ENCODE data around the gene CORO1C. TPM values are rescaled to one million over a fixed set of nuclear protein-coding genes. Genes with fewer than 3 reads are reported as not detected.
A peak's percentile ranks its signal among the peaks of the same experiment; 100 is the strongest.

The CORO1C gene
- total RNA-seq, 1 donor from 2014 or later, result 39.2 TPM

DNA sequence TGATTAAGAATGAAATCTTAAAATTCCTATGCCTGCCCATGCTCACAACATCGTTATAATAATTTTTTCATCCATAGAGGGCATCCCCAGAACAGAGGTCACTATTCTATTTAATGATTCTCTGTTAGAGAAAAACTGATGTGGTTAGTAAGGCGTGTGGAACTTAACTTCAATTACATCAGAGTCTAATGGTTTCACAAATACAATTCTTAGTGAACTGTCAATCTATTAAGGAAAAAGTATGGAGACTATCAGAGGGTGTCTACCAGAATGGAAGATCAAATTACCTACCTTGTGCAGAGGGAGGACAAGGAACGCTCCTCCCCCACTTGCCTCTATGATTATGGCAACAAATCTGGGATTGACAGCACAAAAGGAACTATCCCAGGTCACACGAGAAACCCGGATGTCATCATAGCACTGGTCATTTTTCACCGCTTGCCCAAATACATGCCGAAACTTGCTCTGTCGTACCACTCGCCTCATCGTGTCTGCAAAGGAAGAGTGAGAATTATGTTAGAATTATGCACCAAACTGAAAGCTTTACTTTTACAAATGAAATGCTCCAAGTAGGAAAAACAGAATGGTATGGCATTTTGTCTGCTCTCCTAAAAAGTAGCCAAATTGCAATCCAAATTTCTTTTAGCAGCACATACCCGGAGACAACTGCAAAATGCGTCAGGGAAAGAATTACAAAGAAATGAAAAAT lies 30.3 kb downstream of the CORO1C start:
- ATAC-seq (no peak), DNase-seq (ENCODE audit: low spot score) (no peak)

DNA sequence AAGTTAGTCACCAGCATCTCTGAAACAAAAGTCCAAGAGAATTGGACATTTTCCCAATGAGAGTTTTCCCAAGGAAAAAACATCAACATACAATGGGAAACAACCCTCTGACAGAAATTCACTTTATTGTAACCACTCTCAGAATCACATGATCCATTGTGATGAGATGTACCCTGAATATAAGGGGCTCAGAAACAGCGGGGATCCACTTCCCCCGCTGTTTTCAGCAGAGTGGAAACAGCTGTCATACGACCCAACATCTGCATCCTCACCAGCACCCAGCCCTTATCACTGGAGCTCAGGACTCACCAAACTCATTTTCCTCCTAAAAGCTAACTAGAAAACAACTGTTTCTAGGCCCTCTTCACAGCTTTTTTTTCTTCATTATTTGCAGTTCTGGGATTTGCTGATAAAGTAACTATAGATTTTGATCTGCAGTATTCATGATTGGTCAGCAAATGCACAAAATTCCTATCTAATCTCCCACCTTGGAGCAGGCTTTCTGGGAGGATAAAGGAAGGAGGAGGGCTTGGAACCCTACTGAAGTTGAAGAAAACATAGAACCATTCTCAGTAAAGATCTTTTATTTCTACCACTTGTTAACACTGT lies 31.3 kb downstream of the CORO1C start:
- DNase-seq (ENCODE audit: low spot score) (no peak), ATAC-seq (no peak)

DNA sequence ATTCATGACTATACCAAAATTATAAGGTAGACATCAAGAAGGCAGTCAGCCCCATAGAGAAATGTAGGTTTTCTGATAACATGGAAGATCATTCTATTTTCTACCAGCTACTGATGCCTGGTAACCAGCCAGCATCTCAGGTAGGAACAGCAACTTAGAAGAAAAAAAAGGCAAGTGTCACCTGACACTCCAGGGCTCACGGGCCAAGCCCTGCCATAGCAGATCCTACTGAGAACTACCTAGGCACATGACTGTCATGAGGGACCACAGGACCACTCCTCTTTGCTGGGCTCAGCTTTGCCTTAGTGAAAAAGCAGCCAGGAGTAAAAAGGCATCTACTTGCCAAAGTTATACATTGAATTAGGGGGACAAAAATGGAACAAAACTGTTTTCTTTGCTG lies 33.4 kb downstream of the CORO1C start:
- no peak for DNase-seq (ENCODE audit: low spot score)
- ATAC-seq, result no peak

DNA sequence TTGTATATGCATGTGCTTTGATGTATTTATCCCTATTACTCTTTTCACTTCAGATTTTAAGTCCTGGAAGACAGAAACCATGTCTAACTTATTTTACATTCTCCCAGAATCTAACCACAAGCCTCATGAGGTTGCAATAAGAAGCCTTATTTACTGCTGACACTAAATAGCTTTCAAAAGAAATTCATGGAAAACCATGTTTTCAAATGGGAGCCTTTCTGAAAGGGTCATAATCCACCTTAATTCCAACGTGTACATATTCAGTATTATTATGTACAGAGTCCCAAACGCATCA lies 34.4 kb downstream of the CORO1C start:
- no peak for ATAC-seq

DNA sequence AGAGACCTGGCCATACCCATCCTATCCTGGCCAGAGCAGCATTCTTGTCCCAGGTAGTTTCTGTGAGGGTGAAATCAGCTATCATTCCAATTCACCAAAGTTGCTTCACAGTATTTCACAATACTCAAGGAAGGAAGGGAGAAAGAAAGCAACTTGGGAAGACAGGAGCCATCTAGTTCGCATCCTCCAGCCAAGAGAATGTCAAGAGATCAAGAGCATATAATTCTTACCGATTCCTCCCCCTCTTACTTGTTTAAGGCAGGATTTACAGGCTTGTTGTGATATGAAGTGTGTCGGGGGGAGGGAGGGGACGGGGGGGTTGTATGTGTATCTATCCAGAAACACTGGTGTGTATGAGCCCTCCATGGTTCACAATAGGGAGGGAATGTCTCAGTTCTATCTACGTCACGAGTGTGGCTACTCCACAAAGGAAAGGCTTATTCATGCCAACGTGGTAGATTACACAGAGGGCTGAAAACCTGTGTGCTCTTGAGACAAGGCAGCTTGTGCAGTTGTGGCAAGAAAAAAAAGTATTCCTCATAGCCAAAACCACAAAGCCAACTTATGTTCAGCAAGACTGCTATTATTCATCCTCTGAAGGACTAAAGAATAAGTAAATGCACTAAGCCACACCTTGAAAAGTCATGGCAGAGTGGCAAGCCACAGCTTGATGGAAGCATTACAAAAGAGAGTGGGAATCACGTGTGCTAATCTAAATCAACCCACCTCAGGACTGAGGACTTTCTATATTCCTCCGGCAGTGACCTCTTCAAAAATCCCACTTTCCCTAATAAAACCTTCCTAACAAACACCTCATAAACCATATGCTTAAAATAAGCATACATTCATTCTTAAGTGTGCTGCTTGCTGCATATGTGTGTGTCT lies 35.0 kb downstream of the CORO1C start:
- ATAC-seq (no peak), DNase-seq (ENCODE audit: low spot score) (no peak)

More for the DNA sequence above, 34.4 kb downstream of the CORO1C start:
- no peak for DNase-seq (ENCODE audit: low spot score)

DNA sequence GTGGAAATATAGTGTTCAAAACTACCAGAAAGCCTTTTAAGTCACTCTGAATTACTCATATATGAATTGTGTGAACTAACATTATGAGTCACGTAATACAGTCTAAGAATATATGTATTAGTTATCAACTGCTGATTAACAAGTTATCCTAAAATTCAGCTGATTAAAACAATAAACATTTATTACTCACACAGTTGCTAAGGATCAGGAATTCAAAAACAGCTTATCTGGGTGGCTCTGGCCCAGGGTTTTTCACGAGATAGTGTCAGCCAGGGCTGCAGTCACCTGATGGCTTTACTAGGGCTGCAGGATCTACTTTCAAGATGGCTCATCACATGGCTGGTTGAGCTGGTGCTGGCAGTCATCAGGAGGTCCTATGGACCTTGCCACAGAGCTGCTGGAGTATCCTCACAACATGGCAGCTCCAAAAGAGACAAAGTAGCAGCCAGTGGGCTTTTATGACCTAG lies 36.5 kb downstream of the CORO1C start:
- DNase-seq (ENCODE audit: low spot score) (no peak), ATAC-seq (no peak)

DNA sequence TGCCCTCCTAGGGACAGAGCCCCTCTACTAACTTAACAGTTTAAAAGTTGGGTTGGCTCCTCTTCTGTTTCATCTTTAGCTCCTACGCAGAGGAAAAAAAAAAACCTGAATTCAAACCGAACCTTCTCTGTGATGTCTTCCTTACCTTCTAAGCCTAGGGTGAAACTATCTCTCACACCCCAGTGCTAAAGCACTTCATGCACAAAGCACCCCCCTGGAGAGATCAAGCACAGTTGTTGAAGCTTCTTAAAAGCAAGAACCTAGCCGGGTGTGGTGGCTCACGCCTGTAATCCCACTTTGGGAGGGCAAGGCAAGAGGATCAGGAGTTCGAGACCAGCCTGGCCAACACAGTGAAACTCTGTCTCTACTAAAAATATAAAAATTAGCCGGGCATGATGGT lies 37.6 kb downstream of the CORO1C start:
- DNase-seq (ENCODE audit: low spot score), result no peak
- ATAC-seq, result no peak

DNA sequence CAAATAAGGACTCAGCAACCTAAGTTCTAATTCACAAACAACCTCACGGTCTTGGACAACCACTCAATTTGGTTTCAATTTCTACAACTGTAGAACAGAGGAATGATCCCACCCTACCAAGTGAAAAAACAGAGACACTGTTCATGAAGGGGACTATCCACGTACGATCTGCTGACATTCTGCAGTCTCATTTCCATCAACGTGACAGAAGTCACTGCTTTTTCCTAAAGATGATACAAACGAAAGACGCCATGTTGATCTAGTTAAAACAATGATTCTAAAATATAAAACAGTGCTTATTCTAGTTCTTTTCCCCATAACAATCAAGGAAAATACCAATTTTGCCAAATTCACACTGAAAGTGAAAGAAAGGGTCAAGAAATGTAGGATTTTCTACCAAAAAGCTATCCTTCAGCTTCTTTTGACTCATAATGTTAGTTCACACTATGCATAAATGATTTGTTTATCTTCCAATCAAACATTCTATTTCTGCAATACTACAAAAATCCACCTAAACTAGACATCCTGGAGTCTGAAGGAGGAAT lies 38.1 kb downstream of the CORO1C start:
- DNase-seq (ENCODE audit: low spot score), result no peak
- ATAC-seq, result no peak

DNA sequence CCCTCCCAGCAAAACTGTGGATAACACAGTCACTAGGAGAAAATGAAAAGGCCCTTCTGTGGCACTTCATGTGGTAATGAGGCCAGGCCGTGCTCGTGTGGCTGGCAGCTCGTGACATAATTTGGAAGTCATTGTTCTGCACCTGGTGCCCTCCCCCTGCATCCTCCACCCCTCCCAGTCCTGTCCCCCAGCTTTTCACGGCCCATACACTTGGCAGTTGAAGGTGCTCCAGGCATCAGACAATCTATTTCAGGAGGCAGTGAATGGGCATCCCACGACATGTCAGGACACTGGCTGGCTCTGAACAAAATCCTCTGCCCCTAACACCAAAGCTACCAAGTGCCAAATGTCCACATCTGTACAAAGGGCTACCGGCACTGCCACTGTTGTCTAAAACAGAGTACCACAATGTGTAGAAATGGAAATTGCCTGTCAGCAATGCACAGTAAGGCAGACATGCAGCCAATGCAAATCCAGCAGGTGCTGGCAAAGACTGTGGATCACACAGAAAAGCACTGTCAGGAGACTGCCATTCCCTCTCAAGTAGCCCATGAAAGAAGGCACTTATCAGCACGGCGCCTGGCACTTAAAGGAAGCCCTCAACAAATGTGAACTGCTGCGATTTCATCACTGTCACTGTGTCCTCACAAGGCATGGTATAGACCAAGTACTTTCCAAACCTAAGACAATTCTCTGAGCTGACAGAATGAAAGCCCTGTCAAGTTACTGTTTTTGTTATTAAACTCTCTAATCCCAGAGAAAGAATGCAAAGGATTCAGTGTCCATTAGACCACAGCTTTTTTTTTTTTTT lies 39.1 kb downstream of the CORO1C start:
- no peak for DNase-seq (ENCODE audit: low spot score)
- ATAC-seq, result peak; percentile 9

DNA sequence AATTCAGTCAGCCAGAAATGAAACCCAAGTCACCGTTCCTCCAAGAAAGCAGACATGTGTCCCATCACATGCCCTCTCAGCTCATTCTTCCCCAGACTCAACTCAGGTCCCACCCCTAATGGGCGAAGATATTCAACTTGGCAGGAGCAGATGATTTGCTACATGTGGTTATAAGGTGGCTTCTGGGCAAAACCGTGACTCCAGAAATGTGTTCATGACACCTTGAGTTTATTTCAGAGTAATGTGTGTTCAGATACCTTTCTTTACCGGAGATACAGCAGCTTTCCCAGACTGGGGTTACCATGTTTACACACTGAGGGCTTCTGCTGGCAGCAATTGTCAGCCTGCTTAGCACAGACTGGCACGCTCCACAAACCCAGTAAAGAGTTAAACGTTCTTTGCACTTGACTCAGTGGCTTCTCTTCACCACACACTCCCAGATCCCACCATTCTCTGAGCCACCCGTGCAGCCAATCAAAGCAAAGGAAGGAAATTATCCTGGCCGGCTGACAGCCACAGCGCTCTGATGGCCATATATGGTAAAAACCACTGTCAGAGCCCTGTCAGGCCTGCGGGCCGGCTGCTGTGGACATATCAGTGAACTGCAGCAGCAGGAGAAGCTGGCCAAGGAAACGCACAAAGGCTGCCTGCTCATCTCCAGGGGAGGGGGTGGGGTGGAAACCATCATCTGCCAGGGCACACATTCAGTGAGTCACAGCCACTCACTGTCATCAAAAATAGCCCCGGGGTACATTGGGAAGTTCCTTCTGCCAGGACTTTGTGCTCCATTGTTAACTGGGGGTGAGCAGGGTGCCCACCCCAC lies 39.9 kb downstream of the CORO1C start:
- ATAC-seq (peak; percentile 96), DNase-seq (ENCODE audit: low spot score) (peak; percentile 86)

DNA sequence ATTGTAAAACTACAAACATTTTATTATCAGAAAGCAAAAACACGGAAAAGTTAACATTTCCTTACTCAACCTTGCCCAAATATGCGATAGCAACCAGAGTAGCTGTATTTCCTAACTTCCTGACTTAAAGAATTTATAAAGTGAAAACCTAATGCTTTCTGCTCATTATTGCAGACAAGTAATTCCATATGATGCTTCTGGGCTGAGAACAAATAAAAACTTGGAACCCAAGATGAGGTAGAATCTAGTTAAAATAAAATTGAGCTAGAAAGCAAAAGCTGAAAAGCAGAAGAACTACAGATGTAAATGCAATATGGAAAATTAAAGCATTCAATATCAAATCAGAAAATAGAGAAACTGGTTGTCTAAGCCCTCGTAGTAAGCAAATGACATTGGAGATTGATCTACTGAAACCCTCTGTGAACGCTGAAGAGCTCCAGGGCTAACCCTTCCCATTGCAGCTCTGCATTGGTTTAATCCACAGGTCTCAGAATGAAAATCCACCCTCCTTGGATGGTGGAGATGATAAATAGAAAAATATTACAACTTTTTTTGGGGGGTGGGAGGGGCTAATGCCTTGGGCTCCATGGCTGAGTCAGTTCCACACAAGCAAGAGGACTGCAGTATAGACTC lies 40.7 kb downstream of the CORO1C start:
- no peak for DNase-seq (ENCODE audit: low spot score)
- no peak for ATAC-seq

DNA sequence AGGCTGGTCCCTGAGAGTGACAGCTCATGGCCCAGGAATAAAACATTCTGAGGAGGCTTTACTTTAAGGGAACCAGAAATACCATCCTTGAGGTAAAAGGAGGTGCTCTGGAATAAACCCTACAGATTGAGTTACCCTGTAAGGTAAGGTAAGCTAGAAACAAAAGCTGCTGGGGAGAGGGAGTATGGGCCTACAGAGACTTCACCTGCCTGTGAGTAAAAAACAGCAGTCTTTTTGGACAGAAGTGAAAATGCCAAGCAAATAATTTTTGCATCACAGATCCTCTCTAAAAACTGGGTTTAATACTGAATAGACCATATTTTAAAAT lies 41.2 kb downstream of the CORO1C start:
- ATAC-seq (no peak), DNase-seq (ENCODE audit: low spot score) (no peak)

DNA sequence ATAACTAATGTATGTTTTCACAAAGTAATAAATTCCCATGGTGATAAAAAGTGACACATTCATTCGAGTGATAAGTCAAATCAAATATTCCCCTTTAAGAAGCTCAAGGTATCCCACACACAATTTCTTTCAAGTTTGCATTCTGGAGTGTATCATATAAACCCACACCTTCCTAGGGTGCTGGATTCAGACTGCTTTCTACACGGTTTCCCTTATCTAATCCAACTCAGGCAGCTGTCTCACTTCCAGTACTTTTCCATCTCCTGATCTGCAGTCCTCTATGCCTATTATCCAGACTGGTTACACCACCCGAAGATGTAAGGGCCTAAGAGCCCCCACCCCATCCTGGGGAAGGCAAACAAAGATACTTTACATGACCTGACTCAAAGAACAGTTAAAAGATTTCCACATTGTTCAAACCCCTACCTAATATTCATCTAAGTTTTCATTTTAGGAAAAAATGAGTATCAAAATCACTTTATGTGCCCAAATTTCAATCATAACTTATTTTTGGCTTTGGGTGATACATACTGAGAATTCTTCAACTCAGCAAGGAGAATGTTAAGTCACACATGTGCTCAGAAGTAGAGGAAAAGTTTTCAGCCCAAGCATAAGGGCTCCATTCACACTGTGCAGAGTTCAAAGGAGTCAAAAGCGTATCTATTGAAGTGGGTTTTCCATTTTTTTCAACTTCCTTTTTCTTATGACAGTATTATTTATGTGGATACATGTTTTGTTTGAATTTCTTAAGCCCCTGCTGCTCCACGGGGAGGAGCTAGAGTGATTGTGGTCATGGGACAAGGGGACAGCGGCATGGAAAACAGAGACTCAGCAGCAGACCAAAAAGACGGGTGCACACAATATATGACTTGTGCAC lies 41.8 kb downstream of the CORO1C start:
- DNase-seq (ENCODE audit: low spot score) (no peak), ATAC-seq (peak; percentile 8)

DNA sequence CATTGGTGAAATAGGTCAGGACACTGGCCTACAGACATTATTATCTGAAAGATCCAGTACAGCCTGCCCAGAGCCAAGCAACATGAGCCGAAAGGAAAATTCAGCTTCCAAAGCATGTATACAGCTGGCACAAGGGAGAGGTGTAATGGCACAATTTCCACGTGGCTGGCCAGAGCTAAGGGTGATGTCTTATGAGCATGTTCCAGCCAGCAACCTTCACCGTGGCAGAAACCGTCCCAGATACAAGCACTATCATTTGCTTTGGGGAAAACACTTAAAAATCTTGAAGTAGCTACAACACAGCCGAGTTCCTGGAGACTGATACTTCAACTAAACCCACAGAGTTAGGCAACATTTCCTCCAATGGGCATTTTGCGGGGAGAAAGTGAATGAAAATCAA lies 44.5 kb downstream of the CORO1C start:
- ATAC-seq, result no peak

DNA sequence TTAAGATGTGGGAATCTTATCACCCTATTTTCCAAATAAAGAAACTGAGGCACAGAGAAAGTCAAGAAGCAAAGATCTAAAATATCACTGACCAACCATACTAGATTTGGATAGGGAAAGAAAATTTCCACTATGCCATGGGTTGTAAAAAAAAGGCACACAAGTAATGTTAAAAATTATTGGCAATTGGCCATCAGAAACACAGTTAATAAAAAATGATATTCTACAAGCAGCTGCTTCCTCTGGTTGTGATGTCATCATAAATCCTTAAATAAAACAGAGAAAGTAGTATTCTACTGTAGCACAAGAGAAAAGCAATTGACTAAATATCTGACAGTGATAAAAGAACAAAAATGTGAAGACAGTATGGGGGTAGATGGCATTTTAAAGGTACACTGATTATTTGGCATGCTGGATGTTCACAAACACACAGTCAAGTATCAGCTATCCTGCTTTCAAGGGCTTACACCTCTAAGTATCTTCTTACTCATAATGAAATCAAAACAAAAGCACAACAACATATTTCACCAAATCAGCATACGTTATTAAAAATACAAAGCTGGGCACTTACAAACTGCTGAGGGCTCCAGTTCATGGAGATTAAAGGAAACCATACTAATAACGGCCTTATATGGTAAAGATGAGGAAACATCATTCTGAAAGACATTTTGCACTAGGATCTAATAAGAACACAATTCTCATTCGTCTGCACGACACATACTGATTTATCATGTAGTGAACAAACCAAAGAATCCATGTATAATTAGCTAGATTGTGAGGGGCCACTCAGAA lies 45.7 kb downstream of the CORO1C start:
- no peak for DNase-seq (ENCODE audit: low spot score)
- no peak for ATAC-seq

More for the DNA sequence above, 44.5 kb downstream of the CORO1C start:
- no peak for DNase-seq (ENCODE audit: low spot score)

DNA sequence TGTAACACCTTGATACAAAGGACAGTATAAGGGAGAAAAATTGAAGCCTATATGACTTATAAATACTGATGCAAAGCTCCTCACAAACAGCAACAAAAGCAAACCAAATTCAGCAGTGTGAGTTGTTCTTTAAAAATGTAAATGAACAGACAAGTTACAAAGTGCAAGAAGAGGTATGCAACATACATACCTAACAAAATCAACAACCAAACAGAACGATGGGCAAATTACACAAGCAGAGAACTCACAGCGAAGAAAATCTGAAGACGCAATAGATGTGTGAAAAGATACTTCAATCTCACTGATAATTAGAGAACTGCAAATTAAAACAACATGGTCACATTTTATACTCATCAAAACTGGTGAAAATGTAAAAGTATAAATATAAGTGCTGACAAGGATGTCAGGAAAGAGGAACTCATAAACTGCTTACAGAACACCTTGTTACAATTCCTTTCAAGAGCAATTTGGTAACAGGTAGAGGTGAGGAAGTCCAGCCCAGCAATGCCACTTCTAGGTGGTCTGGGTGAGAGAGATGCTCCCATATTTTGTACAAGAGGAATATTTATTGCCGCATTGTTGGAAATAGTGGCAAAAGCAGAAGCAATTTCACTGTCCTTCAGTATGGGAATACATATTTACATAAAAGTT lies 47.3 kb downstream of the CORO1C start:
- no peak for ATAC-seq
- DNase-seq (ENCODE audit: low spot score), result no peak

DNA sequence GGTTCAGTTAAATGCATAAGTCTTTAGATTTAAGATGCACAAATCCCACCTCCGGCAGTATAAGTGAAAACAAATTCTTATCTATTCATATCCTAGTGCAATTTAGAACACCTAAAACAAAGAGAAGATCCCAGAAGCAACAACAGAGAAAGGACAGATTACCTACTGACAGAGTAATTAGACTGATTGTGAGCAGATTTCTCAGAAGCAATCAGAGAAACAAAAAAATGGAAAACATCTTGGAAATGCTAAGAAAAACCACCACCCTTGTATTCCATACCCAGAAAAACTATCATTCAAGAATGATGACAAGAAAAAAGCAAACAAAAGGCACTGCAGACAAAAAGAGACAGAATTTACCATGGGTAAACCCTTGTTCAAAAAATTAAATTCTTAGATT lies 50.0 kb downstream of the CORO1C start:
- no peak for ATAC-seq
- DNase-seq (ENCODE audit: low spot score), result no peak

Data from left lobe of liver (tissue), 2 donors.